Mucosa of gallbladder (tissue), 1 donor: ENCODE results near the gene CACNG1. TPM values are rescaled to one million over a fixed set of nuclear protein-coding genes. Genes with fewer than 3 reads are reported as not detected.

ENCODE experiments used
- DNase-seq: peaks from one replicate; pipeline ENCODE4 v3.0.0-alpha.2; 2020; ENCODE audit warnings: low spot score
- total RNA-seq: library from RNA; stranded (reverse); gene quantifications from one replicate; pipeline ENCODE4 v1.2.1, GENCODE V29; 2021
- donor health status: DM: no; HTN: no; CAD: no.

The CACNG1 gene, protein sequence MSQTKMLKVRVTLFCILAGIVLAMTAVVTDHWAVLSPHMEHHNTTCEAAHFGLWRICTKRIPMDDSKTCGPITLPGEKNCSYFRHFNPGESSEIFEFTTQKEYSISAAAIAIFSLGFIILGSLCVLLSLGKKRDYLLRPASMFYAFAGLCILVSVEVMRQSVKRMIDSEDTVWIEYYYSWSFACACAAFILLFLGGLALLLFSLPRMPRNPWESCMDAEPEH
- not detected for total RNA-seq

GRCh38 chr17:67044016-67044772 lies at the start of gene CACNG1:
TSS of gene CACNG1 (plus strand) at chr17:67044554. CDS start at chr17:67044661, 107 bp downstream.
- no peak for DNase-seq

DNA sequence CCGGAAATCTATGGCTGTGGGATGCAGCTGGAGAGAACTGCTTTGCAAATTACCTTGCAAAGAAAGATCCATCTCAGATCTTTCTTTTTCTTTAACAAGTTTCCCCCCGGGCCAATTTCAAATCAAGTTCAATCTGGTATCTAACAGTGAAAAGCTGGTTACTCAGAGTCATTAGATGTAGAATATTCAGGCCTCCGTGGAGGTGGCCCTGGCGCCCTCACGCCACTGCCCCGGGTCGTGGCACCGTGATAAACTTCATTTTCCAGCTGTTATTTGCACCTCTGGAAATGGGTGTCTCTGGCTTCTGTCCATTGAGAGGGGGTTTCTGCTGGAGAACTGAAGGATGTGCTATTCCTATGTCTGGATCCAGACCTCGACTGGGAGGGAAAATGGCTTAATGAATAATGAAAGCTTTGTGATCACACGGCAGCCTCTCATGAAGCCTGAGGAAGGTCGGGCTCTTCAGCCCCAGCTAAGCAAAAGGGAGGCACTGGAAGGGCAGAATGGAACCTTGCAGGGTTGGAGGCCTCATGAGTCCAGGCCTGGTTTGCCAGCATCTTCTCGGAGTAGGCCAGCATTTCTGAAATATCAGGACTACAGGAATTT lies 49.3 kb upstream of the CACNG1 start:
- DNase-seq: no peak

GRCh38 chr17:66995944-66996343 lies 48.4 kb upstream of the CACNG1 start:
- DNase-seq: no peak

GRCh38 chr17:66996926-66997325 lies 47.4 kb upstream of the CACNG1 start:
- DNase-seq: no peak

DNA sequence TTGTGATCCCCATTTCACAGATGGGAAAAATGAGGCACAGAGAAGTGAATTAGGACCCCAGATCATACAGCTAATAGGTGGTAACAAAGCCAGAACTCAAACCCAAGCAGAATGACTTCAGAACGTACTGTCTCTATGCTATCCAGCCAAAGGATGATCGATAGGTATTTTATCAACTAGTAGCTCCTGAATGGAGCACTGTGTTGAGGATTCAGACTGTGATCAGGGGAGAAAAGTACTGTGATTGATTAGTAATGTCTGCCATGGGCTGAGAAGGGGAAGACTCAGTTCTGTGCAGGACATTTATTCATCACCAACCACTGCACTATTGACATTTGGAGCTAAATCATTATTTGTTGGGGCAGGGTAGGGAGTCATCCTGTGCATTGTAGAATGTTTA lies 41.1 kb upstream of the CACNG1 start:
- DNase-seq: no peak

- no peak for DNase-seq
Observed at GRCh38 chr17:67004181-67004580, 40.2 kb upstream of the CACNG1 start.

DNA sequence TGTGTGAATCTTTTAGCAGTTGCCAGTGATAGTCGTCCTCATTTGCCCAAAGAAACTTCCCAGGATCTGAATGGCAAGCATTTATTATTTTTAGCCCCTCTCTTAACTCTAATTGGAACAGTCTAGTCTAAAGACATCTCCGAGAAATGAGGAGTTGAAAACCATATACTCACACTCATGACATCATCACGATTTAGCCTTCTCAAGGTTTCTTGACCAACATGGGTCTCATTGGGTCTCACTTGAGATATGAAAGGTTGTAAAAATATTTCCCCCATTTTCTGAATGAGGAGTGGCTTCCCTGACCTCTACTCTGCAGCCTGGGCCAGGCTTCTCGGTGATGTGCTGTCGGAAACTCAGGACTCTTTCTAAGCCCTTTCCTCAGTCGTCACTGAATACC lies 37.1 kb upstream of the CACNG1 start:
- DNase-seq: no peak

- DNase-seq: no peak
Observed at GRCh38 chr17:67008101-67008500, 36.3 kb upstream of the CACNG1 start.

DNA sequence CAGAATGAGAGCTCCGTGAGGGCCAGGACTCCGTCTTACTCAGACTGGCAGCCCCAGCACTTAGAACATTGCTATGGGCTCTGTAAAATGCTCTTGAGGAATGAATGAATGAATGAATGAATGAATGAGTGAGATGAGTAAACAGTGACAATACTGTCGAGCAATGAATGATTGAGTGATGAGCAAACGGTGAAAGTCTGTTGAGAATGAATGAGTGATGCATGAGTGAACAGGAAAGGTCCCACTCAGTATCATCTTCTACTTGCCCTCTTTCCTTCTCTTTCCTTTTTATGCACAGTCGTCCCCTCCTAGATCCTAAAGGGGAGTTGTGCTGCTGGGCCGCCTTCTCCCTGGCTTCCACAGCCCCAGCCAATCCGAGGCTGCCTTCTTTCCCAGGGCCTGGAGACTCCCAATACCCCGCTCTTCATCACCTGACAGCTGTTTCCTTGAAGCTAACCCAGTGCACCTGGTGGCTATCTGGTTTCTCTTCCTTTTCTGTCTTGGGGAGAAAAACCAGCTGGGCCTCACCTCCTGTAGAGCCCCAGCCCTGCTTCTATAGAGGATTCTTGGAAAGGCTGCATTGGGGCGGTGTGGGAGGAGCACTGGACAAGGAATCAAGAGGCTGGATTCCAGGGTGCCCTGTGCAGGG lies 32.7 kb upstream of the CACNG1 start:
- DNase-seq: no peak

- no peak for DNase-seq
Observed at GRCh38 chr17:67013891-67014290, 30.5 kb upstream of the CACNG1 start.

- DNase-seq: no peak
Observed at GRCh38 chr17:67015001-67015400, 29.4 kb upstream of the CACNG1 start.

- no peak for DNase-seq
Observed at GRCh38 chr17:67016039-67016762, 28.2 kb upstream of the CACNG1 start.

GRCh38 chr17:67017910-67018309 lies 26.4 kb upstream of the CACNG1 start:
- DNase-seq: no peak

- no peak for DNase-seq
Observed at GRCh38 chr17:67018471-67019434, 25.6 kb upstream of the CACNG1 start.

GRCh38 chr17:67019809-67020208 lies 24.5 kb upstream of the CACNG1 start:
- no peak for DNase-seq

GRCh38 chr17:67020293-67020766 lies 24.0 kb upstream of the CACNG1 start:
- no peak for DNase-seq

DNA sequence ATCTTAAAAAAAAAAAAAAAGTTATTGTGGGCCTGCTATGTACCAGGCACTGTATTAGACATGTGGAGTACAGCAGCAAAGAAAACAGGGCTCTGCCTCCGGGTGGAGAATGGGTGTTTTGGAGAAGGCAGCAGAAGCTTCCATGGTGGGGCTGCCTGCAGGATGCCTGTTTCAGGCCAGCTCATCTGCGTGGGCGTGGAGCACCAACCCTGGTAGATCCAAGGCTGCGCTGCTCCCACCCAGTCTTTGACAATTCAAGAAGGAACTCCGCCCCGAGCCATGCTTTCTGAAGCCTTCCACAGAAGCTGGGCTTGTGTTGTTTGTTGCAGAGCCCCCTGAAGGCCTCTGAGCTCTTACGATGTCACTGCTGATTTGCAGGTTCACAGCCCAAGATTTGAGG lies 23.2 kb upstream of the CACNG1 start:
- no peak for DNase-seq

DNA sequence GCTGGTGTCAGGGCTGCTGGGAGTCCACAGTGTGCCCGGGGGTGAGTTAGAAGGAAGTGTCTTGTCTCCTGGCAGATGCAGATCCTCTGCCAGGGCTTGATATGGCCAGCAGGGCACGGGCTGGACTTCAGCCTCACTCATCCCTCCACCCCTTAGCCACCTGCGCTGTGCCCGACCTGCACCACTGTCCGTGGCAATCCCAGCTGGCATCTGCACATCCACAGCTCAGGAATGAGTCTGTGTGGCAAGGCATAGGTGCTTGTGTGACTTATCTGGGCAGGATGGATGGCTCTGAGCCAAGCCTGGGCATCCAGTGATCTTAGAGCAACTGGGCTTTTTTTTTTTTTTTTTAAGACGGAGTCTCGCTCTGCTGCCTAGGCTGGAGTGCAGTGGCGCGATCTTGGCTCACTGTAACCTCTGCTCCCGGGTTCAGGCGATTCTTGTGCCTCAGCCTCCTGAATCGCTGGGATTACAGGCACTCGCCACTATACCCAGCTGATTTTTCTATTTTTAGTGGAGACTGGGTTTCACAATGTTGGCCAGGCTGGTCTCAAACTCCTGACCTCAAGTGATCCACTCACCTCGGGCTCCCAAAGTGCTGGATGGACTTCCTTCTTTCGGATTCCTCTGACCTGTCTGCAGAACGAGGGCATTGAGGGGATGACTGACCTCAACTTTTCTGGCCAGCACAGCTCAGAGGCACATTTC lies 22.5 kb upstream of the CACNG1 start:
- no peak for DNase-seq

DNA sequence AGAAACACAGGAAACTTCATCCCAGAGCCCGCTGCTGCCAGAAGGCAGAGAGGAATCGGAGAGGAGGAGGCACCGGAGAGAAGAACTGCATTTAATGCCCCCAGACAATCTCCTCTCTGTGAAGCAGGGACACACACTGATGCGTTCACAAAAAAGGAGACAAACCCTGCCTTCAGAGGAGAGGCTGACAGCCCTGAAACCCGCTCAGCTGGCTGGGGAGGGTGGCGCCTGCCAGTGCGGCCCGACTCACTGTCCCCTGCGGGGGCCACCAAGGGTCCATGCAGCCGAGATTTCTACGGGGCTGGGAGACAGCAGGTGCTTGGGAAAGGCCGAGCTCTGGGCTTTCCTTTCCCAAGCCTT lies 21.9 kb upstream of the CACNG1 start:
- no peak for DNase-seq

DNA sequence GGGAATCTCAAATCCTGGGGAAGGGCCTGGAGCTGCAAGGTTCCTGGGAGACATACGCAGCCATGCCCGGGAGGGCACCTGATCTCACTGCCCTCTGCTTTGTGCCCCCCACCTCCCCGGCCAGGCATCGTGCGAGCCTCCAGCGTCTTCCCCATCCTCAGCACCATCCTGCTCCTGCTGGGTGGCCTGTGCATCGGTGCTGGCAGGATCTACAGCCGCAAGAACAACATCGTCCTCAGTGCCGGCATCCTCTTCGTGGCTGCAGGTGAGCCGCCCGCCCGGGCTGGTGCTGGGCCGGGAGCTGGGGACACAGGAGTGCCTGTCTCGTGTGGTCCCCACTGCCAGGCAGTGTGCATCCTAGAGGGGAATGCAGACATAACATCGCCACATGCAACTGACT lies 19.6 kb upstream of the CACNG1 start:
- no peak for DNase-seq
